Amniotic stem cell (primary cell): Measurements from ENCODE around the gene PTP4A2.

Source experiments
- DNase-seq: peaks from one replicate; lab custom pipeline; 2025; lab: John Stamatoyannopoulos, UW

PTP4A2 gene

DNA sequence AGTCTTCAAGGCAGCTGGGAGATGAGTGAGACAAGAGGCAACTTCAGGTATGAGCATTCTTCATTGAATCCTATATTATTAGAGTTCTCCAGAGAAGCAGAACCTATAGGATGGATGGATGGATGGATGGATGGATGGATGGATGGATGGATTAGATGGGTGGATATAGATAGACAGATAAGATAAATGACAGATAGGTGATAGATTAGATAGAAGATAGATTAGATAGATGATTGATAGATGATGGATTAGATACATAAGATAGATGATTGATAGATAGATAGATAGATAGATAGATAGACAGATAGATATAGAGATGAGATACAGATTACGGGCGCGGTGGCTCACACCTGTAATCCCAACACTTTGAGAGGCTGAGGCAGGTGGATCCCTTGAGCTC, 79.1 kb downstream of the PTP4A2 start:
- no peak for DNase-seq

DNA sequence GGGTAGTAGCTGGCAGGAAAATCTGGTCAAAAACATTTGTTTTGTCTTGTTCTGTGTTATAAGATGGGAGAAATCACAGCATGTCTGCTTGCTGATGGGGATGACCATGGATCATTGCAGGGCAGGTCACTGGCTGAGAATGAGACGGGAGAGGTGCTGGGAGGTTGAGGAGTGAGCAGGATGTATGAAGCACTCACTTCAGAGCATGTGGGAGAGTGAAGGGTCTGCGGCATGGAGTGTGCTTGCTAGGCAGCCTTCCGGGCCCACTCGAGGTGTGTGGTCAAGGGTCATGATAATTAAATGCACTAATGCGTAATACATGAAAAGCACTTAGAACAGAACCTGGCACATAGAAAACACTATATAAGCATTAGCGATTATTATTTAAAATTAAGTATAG, 80.3 kb downstream of the PTP4A2 start:
- DNase-seq, result no peak
